Activated CD4-positive, alpha-beta T cell treated with anti-CD3 and anti-CD28 coated beads, Interleukin-10, Interleukin-2, amounts not matched to agents 100 ng/mL and 50 ng/mL, durations not matched to agents 16 hours and 8 hours (primary cell): ENCODE data around the gene DPY19L2.
"Not testable (repeated sequence)": the region's sequence is repeated elsewhere in the genome, so short reads cannot be mapped to it uniquely, and the experiment has no call there.

ENCODE experiments used
- DNase-seq: peaks from one replicate; pipeline ENCODE4 v3.0.0-alpha.2; 2020

The DPY19L2 gene

GRCh38 chr12:63658501-63658900, 9.8 kb downstream of the DPY19L2 start:
- DNase-seq = not testable (repeated sequence)

- not testable (repeated sequence) for DNase-seq
These were observed 11.9 kb downstream of the DPY19L2 start for GRCh38 chr12:63656407-63656806.

- not testable (repeated sequence) for DNase-seq
These were observed 12.6 kb downstream of the DPY19L2 start for GRCh38 chr12:63655543-63656257.

GRCh38 chr12:63654481-63654880, 13.8 kb downstream of the DPY19L2 start:
- not testable (repeated sequence) for DNase-seq

- DNase-seq = not testable (repeated sequence)
These were observed 18.8 kb downstream of the DPY19L2 start for GRCh38 chr12:63649517-63649916.

GRCh38 chr12:63643381-63644140, 24.7 kb downstream of the DPY19L2 start:
- DNase-seq = not testable (repeated sequence)

- not testable (repeated sequence) for DNase-seq
These were observed 44.0 kb downstream of the DPY19L2 start for GRCh38 chr12:63624258-63624657.

GRCh38 chr12:63615544-63615943, 52.7 kb downstream of the DPY19L2 start:
- DNase-seq = not testable (repeated sequence)

GRCh38 chr12:63611285-63611684, 57.0 kb downstream of the DPY19L2 start:
- DNase-seq = not testable (repeated sequence)

GRCh38 chr12:63609281-63609680, 59.0 kb downstream of the DPY19L2 start:
- not testable (repeated sequence) for DNase-seq

GRCh38 chr12:63604985-63605384, 63.3 kb downstream of the DPY19L2 start:
- DNase-seq = not testable (repeated sequence)

- DNase-seq = not testable (repeated sequence)
These were observed 73.5 kb downstream of the DPY19L2 start for GRCh38 chr12:63594828-63595227.

- not testable (repeated sequence) for DNase-seq
These were observed 83.9 kb downstream of the DPY19L2 start for GRCh38 chr12:63584426-63584825.

GRCh38 chr12:63583289-63583688, 85.0 kb downstream of the DPY19L2 start:
- DNase-seq = not testable (repeated sequence)

- not testable (repeated sequence) for DNase-seq
These were observed 90.7 kb downstream of the DPY19L2 start for GRCh38 chr12:63577631-63578030.

- DNase-seq = not testable (repeated sequence)
These were observed 96.3 kb downstream of the DPY19L2 start for GRCh38 chr12:63572038-63572437.

- not testable (repeated sequence) for DNase-seq
These were observed 109.8 kb downstream of the DPY19L2 start for GRCh38 chr12:63558445-63558844.

GRCh38 chr12:63551397-63551796, 116.9 kb downstream of the DPY19L2 start:
- DNase-seq = not testable (repeated sequence)

- not testable (repeated sequence) for DNase-seq
These were observed 119.3 kb downstream of the DPY19L2 start for GRCh38 chr12:63549034-63549433.

- DNase-seq = not testable (repeated sequence)
These were observed 122.9 kb downstream of the DPY19L2 start for GRCh38 chr12:63545298-63545916.

- not testable (repeated sequence) for DNase-seq
These were observed 129.6 kb downstream of the DPY19L2 start for GRCh38 chr12:63538656-63539055.

- DNase-seq = not testable (repeated sequence)
These were observed 130.5 kb downstream of the DPY19L2 start for GRCh38 chr12:63537838-63538237.

- DNase-seq = not testable (repeated sequence)
These were observed 138.7 kb downstream of the DPY19L2 start for GRCh38 chr12:63529641-63530040.
